Lower lobe of right lung (tissue), 2 donors: ENCODE results near the gene ITK. TPM values are rescaled to one million over a fixed set of nuclear protein-coding genes. Genes with fewer than 3 reads are reported as not detected.

Experiments used
- ATAC-seq, 2 donors: fragments of 200-7000 bp; cut with Tn5 transposase; one replicate each; pipeline ENCODE4 v1.9.1; 2020 to 2022; ENCODE audit warnings: mild to moderate bottlenecking in 2 of 2, moderate library complexity in 2 of 2
- DNase-seq: peaks from one replicate; pipeline ENCODE4 v3.0.0-alpha.2; 2020
- H3K27ac ChIP-seq: fragments of 200-600 bp; one replicate; pipeline ENCODE4 v1.8.0; 2022
- H3K27me3 ChIP-seq: fragments of 200-600 bp; one replicate; pipeline ENCODE4 v1.8.0; 2022; ENCODE audit warnings: low read depth
- H3K36me3 ChIP-seq: fragments of 200-600 bp; one replicate; pipeline ENCODE4 v1.8.0; 2022; ENCODE audit warnings: mild to moderate bottlenecking
- H3K4me1 ChIP-seq: fragments of 200-600 bp; one replicate; pipeline ENCODE4 v1.8.0; 2022
- H3K4me3 ChIP-seq: fragments of 200-600 bp; one replicate; pipeline ENCODE4 v1.8.0; 2022; ENCODE audit warnings: mild to moderate bottlenecking
- H3K9me3 ChIP-seq: fragments of 200-600 bp; one replicate; pipeline ENCODE4 v1.8.0; 2022
- CTCF ChIP-seq: fragments of 200-600 bp; IDR thresholded peaks from one replicate; pipeline ENCODE4 v1.8.0; 2022; ENCODE audit warnings: antibody characterized with exemption, mild to moderate bottlenecking
- intact Hi-C: fragments of 100-400 bp; cut with DNase I; formaldehyde crosslinking; loops from one replicate; pipeline ENCODE4 v1.11.0; 2022
- total RNA-seq: library from RNA; stranded (reverse); fragmentation: NEBNext Ultra II Directional; extraction: Animal tissue kit (Norgen Biotek cat#: 25700); gene quantifications from one replicate; pipeline ENCODE4 v1.2.1, GENCODE V29; 2021
- donor health status: DM: no; HTN: yes; CAD: no; lungs with severe emphysema.

ITK gene
- total RNA-seq, 1 donor from 2014 or later, result 6.3 TPM

GRCh38 chr5:157159209-157159751, 21.4 kb upstream of the ITK start:
- TF ChIP-seq CTCF, result no peak
- no peak for DNase-seq
- no peak for ATAC-seq
- H3K36me3 ChIP-seq, result no peaks in the 10 kb centered on the region
- H3K4me3 ChIP-seq, result no peak overlapping the region
- H3K27ac ChIP-seq, result no peak overlapping the region
- H3K4me1 ChIP-seq, result no peaks in the 10 kb centered on the region
- H3K27me3 ChIP-seq, result no peaks in the 10 kb centered on the region
- no peaks in the 10 kb centered on the region for H3K9me3 ChIP-seq
- intact Hi-C loops, result no loop called here

- H3K27ac ChIP-seq, result no peak overlapping the region
- ATAC-seq (no peak), DNase-seq (no peak)
- no peak overlapping the region for H3K4me3 ChIP-seq
- H3K36me3 ChIP-seq, result no peaks in the 10 kb centered on the region
- H3K27me3 ChIP-seq, result no peaks in the 10 kb centered on the region
- TF ChIP-seq CTCF, result no peak
- no peaks in the 10 kb centered on the region for H3K4me1 ChIP-seq
- intact Hi-C loops, result no loop called here
- H3K9me3 ChIP-seq, result no peaks in the 10 kb centered on the region
Measured at GRCh38 chr5:157160001-157160400, 20.6 kb upstream of the ITK start.

- intact Hi-C loops, result no loop called here
Measured at GRCh38 chr5:157161996-157162395, 18.6 kb upstream of the ITK start.

GRCh38 chr5:157162919-157163510, 17.6 kb upstream of the ITK start:
- ATAC-seq, result no peak
- Histone ChIP-seq H3K4me1 (no peaks in the 10 kb centered on the region), H3K27me3 (peaks cover 4% of the 10 kb centered on the region), H3K9me3 (no peaks in the 10 kb centered on the region), H3K36me3 (no peaks in the 10 kb centered on the region), H3K4me3 (no peak overlapping the region), H3K27ac (no peak overlapping the region)
- intact Hi-C loops, result no loop called here
- no peak for DNase-seq
- no peak for TF ChIP-seq CTCF

More at GRCh38 chr5:157161996-157162395, 18.6 kb upstream of the ITK start:
- no peak for ATAC-seq
- no peaks in the 10 kb centered on the region for H3K36me3 ChIP-seq
- no peaks in the 10 kb centered on the region for H3K9me3 ChIP-seq
- no peaks in the 10 kb centered on the region for H3K4me1 ChIP-seq
- no peak for DNase-seq
- peaks cover 2% of the 10 kb centered on the region for H3K27me3 ChIP-seq
- no peak for TF ChIP-seq CTCF
- H3K4me3 ChIP-seq, result no peak overlapping the region
- no peak overlapping the region for H3K27ac ChIP-seq

- Histone ChIP-seq H3K4me3 (no peak overlapping the region), H3K27me3 (peaks cover 8% of the 10 kb centered on the region), H3K9me3 (no peaks in the 10 kb centered on the region), H3K36me3 (no peaks in the 10 kb centered on the region), H3K27ac (no peak overlapping the region), H3K4me1 (no peaks in the 10 kb centered on the region)
- DNase-seq, result no peak
- ATAC-seq, result no peak
- intact Hi-C loops, result no loop called here
- TF ChIP-seq CTCF, result no peak
Measured at GRCh38 chr5:157164521-157164920, 16.1 kb upstream of the ITK start.
